Measurements from ENCODE around the gene ARHGEF16.

DNA sequence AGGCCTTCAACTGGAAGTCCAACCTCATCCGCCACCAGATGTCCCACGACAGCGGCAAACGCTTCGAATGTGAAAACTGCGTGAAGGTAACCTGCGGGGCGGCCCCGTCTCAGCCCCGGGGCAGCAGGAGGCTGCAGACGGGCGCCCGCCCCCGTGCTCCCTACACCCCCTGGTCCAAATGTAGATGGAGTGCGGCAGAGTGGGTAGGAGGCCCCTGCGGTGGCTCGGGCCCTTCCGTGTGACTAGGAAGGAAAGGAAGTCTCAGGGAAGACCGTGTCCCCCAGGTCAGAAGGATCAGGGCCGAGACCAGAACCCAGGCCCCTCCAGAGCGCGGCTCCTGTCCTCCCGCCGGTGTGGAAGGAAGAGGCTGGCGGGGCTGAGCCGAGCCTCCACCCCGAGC is 49.7 kb upstream of the ARHGEF16 start:
- TF ChIP-seq, protein P1, sequence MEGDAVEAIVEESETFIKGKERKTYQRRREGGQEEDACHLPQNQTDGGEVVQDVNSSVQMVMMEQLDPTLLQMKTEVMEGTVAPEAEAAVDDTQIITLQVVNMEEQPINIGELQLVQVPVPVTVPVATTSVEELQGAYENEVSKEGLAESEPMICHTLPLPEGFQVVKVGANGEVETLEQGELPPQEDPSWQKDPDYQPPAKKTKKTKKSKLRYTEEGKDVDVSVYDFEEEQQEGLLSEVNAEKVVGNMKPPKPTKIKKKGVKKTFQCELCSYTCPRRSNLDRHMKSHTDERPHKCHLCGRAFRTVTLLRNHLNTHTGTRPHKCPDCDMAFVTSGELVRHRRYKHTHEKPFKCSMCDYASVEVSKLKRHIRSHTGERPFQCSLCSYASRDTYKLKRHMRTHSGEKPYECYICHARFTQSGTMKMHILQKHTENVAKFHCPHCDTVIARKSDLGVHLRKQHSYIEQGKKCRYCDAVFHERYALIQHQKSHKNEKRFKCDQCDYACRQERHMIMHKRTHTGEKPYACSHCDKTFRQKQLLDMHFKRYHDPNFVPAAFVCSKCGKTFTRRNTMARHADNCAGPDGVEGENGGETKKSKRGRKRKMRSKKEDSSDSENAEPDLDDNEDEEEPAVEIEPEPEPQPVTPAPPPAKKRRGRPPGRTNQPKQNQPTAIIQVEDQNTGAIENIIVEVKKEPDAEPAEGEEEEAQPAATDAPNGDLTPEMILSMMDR (IDR thresholded peaks at IDR 0.05): no peak
- TF ChIP-seq EP300 (IDR thresholded peaks at IDR 0.05): no peak
